ENCODE measurements around the gene SYT5.

GRCh38 chr19:55228403-55229031, 48.4 kb upstream of the SYT5 start, which contains the start of gene TMEM86B:
- TF ChIP-seq, protein P1, sequence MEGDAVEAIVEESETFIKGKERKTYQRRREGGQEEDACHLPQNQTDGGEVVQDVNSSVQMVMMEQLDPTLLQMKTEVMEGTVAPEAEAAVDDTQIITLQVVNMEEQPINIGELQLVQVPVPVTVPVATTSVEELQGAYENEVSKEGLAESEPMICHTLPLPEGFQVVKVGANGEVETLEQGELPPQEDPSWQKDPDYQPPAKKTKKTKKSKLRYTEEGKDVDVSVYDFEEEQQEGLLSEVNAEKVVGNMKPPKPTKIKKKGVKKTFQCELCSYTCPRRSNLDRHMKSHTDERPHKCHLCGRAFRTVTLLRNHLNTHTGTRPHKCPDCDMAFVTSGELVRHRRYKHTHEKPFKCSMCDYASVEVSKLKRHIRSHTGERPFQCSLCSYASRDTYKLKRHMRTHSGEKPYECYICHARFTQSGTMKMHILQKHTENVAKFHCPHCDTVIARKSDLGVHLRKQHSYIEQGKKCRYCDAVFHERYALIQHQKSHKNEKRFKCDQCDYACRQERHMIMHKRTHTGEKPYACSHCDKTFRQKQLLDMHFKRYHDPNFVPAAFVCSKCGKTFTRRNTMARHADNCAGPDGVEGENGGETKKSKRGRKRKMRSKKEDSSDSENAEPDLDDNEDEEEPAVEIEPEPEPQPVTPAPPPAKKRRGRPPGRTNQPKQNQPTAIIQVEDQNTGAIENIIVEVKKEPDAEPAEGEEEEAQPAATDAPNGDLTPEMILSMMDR (IDR thresholded peaks at IDR 0.05 in 2 of 3, conservative IDR thresholded peaks at IDR 0.05 in 1 of 3; ENCODE audit: insufficient read depth in 2 of 3, low read depth in 1 of 3, low read length in 3 of 3): no peak
- TF ChIP-seq FOS (IDR thresholded peaks at IDR 0.05; ENCODE audit: extremely low read depth, insufficient read length) (no peak), TCF7L2 (IDR thresholded peaks at IDR 0.05; ENCODE audit: low read depth, low read length) (no peak), NKRF (IDR thresholded peaks at IDR 0.05; ENCODE audit: borderline replicate concordance) (no peak), ELF1 (tag; IDR thresholded peaks at IDR 0.05) (no peak), IFI16 (CRISPR knock-in tag; IDR thresholded peaks at IDR 0.05) (no peak), GATA2 (CRISPR knock-in tag; IDR thresholded peaks at IDR 0.05) (no peak), FOSL1 (tag; conservative IDR thresholded peaks at IDR 0.05) (no peak), EZH2 (IDR thresholded peaks at IDR 0.05; ENCODE audit: borderline replicate concordance, low read depth, low read length) (no peak), MAZ (CRISPR knock-in tag; conservative IDR thresholded peaks at IDR 0.05 in 1 of 2, IDR thresholded peaks at IDR 0.05 in 1 of 2) (no peak)
- TF ChIP-seq, protein P2, sequence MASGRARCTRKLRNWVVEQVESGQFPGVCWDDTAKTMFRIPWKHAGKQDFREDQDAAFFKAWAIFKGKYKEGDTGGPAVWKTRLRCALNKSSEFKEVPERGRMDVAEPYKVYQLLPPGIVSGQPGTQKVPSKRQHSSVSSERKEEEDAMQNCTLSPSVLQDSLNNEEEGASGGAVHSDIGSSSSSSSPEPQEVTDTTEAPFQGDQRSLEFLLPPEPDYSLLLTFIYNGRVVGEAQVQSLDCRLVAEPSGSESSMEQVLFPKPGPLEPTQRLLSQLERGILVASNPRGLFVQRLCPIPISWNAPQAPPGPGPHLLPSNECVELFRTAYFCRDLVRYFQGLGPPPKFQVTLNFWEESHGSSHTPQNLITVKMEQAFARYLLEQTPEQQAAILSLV (tag; IDR thresholded peaks at IDR 0.05): no peak
